GM19467 (cell line): ENCODE data around the gene TSPEAR.
"Not testable (repeated sequence)": the region's sequence is repeated elsewhere in the genome, so short reads cannot be mapped to it uniquely, and the experiment has no call there.

Source experiments
- ATAC-seq: cut with Tn5 transposase; IDR thresholded peaks from one replicate; pipeline ENCODE4 v1.9.1; 2021; ENCODE audit warnings: mild to moderate bottlenecking, moderate library complexity; ENCODE audit not compliant: unreplicated experiment

Gene TSPEAR

GRCh38 chr21:44612669-44613229 is 98.6 kb downstream of the TSPEAR start:
- no peak for ATAC-seq

- ATAC-seq, result no peak
Observed at GRCh38 chr21:44612029-44612486, 99.3 kb downstream of the TSPEAR start, which contains the start of gene KRTAP10-8. TSS of gene KRTAP10-8 (plus strand) at chr21:44612079. CDS start at chr21:44612101, 22 bp downstream.

- no peak for ATAC-seq
Observed at GRCh38 chr21:44611551-44611950, 99.8 kb downstream of the TSPEAR start.

DNA sequence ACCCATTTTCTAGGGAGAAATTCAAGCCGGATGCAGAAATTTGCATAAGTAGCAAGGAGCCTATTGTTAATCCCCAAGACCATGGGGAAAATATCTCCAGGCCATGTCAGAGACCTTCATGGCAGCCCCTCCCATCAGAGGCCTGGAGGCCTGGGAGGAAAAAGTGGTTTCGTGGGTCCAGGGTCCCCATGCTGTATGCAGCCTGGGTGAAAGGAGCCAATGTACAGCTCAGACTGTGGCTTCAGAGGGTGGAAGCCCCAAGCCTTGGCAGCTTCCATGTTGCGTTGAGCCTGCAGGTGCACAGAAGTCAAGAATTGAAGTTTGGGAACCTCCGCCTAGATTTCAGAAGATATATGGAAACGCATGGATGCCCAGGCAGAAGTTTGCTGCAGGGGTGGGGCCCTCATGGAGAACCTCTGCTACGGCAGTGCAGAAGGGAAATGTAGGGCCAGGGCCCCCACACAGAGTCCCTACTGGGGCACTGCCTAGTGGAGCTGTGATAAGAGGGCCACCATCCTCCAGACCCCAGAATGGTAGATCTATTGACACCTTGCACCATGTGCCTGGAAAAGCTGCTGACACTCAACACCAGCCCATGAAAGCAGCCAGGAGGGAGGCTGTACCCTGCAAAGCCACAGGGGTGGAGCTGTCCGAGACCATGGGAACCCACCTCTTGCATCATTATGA is 101.1 kb downstream of the TSPEAR start:
- ATAC-seq, result not testable (repeated sequence)

DNA sequence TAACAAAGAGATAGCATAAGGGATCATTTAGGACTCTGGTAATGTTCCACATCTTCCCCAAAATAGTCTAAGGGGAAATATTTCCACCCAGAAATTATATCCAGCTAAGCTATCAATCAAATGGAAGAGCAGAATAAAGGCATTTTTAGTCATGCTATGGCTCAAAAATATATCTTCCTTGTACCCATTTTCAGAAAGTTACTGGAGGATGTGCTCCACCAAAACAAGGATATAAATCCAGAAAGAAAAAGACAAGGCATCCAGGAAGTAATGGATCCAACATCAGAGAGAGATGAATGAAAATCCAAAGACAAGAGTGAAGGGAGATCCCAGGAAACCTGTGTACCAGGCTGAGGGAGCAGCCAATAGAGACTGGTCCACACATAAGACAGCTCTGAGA is 102.2 kb downstream of the TSPEAR start:
- ATAC-seq, result no peak

DNA sequence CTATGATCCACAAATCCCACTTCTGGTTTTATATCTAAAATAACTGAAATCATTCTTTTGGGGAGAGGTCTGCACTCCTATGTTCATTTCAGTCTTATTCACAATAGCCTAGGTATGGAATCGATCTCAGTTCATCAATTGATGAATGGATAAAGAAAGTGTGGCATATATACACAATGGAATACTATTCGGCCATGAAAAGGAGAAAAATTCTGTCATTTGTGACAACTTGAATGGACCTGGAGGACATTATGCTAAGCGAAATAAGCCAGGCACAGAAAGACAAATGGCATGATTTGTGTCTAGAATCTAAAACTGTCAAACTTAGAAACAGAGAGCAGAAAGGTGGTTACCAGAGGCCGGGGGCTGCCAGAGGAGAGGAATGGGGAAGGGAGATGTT is 104.9 kb downstream of the TSPEAR start:
- ATAC-seq, result no peak

DNA sequence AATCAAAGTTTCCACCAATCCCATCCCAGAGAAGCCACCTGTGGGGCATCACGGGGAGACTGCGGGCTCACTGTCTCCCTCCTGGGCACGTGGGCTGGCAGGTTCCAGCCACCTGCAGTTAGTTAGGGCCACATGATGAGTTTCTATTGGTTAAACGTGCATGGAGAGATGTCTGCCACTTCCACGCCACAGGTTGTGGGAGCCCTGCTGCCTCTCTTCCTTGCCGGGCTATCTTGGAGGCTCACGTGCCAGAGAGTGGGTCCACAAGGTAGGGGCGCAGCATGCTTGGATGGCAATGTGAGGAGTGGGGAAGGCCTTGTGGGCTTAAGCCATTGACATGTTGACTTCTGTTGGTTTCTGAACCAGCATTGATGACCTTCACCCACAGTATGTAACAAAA is 107.5 kb downstream of the TSPEAR start:
- ATAC-seq, result no peak

GRCh38 chr21:44603109-44603875 is 108.1 kb downstream of the TSPEAR start:
- no peak for ATAC-seq

DNA sequence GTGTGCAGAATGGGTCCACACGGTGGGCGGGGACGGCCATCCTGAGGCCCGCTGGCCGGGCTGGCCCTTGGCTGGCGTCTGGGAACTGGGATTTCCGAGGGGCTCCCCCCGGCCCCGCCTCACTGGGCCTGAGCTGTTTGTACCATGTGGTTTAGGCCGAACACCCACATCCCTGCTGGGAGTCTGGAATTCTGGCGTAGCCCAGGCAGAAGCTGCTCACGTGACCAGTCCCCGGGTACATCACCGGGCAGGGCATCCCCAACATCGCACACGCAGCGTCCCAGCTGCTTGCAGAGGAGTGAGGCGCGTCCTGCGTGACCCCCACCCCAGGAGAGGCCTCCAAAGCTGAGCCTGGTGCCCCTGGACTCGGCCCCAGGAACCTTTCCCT is 108.9 kb downstream of the TSPEAR start:
- ATAC-seq, result no peak

- ATAC-seq, result no peak
Observed at GRCh38 chr21:44601596-44602462, 109.5 kb downstream of the TSPEAR start.

- not testable (repeated sequence) for ATAC-seq
Observed at GRCh38 chr21:44601091-44601490, 110.3 kb downstream of the TSPEAR start.

DNA sequence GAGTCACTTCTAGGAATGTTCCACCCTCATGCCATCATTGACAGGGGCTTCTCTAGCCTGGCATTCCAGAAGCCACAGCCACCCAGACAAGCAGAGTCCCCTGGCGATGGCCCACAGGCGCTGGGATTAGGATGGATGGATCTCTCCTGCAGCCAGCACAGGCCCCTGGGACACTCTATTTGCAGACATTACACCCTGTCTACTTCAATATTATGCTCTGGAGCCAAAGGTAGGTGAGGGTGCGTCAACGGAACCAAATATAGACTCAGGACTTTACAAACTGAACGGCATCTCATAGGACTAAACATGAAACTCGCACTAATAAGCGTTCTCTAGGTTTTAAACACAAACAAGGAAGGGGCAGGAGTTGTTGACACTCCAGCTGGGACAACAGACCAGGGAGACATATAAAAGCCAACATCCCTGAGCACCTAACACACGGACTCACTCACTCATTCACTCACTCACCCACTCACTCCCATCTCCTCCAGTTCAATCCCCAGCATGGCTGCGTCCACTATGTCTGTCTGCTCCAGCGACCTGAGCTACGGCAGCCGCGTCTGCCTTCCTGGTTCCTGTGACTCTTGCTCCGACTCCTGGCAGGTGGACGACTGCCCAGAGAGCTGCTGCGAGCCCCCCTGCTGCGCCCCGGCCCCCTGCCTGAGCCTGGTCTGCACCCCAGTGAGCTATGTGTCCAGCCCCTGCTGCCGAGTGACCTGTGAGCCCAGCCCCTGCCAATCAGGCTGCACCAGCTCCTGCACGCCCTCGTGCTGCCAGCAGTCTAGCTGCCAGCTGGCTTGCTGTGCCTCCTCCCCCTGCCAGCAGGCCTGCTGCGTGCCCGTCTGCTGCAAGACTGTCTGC is 111.0 kb downstream of the TSPEAR start, which contains the start of gene KRTAP10-7:
Gene KRTAP10-7 (plus strand): TSS at position 480 of the 861 bp plus-strand sequence. CDS start 25 bp downstream, at position 505.
- ATAC-seq, result not testable (repeated sequence)

DNA sequence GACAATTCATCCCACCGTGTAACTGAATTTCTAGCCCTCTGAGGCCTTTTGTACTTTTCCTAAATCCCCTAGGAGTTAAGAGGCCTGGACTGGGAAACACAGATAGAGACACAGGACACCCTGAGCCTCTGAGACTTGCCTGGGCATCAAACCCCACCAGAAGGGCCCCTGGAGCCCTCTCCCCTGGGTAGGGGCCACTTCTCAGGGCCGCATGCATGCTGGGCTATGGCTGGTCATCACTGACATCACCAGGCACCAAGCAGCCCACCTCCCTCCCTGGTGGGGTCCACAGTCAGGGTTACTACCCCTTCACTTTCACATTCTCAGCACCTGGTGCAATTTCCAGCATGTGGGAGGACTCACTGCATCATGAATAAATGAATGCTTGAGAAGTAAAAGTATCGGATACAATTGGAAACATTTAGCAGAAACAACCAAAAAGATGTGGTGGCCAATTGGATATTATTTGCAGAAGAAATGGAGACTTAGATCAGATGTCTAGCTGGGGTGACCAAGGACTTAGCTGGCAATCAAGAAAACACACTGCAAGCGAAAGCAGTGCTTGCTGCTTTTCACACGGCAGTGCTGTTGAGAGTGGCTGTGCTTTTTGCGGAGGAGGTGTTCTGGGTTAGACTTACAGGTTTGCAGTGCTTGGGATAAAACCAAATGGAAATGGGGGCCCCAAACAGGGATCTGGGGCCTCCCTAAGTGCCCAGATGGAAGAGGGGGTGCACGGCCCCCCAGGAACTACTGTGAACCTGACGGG is 111.9 kb downstream of the TSPEAR start:
- no peak for ATAC-seq

GRCh38 chr21:44598061-44598460 is 113.3 kb downstream of the TSPEAR start:
- ATAC-seq, result no peak

DNA sequence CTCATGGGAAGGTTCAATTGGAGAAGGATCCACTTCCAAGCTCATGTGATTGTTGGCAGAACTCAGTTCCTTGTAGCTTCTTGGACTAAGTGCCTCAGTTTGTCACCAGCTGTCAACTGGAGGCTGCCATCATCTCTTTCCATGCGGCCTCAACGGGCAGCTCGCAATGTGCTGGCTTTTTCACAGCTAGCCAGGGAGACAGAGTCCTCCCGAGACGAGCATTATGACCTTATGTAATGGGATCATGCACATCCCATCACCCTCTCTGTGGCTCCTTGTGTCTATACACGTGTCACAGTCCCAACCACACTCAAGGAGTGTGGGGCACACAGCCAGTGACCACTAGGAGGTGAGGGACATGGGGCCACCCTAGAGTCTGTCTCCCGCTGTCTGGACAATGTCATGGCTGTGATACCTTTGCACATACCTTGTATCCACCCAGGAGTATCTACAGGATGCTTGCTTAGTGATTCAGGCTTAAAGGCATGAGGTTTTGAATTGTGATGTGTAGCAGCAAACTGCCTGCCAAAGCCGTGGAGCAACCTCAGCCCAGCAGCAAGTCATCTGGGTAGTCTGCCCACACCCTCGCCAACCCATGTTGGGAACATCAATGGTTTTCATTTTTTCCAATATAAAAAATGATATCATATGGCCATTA is 115.2 kb downstream of the TSPEAR start:
- no peak for ATAC-seq

GRCh38 chr21:44595524-44595923 is 115.8 kb downstream of the TSPEAR start:
- no peak for ATAC-seq

DNA sequence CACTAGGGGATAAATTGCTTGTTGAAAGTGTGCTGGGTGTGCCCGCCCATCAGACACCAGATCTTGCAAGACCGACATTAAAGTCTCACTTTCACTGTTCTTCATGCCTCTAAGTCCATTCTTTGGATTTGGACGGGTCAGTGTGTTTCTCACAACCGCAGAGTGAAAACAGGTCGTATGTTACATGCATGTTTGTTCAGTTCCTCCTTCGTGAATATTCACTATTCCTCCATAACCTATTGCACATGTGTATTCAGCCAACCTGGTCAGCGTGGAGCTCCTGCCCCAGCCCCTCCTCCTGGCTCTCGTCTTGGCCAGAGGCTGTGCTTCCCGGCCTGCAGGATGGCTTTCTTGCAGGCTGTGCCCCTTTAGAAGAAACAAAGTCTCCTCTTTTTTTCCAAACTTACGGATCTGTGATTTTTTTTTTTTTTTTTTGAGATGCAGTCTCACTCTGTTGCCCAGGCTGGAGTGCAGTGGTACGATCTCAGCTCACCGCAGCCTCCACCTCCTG is 116.9 kb downstream of the TSPEAR start:
- ATAC-seq, result no peak
